Measurements from ENCODE around the gene CYP39A1. TPM values are rescaled to one million over a fixed set of nuclear protein-coding genes. Genes with fewer than 3 reads are reported as not detected.

Gene CYP39A1
- total and polyA plus RNA-seq, 2 of the 13 experiments (the other 11 are each of a cell fraction or from before 2014, with no cell fraction given): 0.13 TPM; not detected in 1

DNA sequence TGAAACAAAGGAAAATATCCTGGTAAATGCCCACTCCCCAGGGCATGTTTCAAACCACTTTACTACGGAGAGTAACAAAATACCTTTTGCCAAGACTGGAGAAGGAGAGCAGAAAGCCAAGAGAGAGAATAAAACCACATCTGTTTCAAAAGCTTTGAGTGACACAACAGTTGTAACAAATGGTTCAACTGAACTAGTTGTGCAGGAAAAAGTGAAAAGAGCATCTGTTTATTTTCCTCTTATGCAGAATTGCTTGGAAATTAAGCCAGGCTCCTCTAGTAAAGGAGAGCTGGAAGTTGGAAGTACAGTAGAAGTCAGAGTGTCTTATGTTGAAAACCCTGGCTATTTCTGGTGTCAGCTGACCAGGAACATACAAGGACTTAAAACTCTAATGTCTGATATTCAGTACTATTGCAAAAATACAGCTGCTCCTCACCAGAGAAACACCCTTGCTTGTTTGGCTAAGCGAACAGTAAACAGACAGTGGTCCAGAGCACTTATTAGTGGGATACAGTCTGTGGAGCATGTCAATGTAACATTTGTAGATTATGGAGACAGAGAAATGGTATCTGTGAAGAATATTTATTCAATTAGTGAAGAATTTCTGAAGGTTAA is 37.6 kb upstream of the CYP39A1 start:
- no peak overlapping the region for H3K9ac ChIP-seq (ENCODE audit: insufficient read depth, low read depth, low read length)
- no TSS peak for BruUV-seq (replicated peaks)
- no peaks in the 10 kb centered on the region for H3K27me3 ChIP-seq (ENCODE audit: control insufficient read depth in 1 of 2, insufficient read depth in 2 of 2, low read length in 2 of 2)
- 4% methylated on average over 2 of the region's 2 CpGs for WGBS (ENCODE audit: low lambda C conversion rate)
- DNase-seq (ENCODE audit: low spot score) (no peak), ATAC-seq (no peak), FAIRE-seq (no peak)
- H3K27ac ChIP-seq (ENCODE audit: extremely low read length, insufficient read depth, low read length): no peak overlapping the region
- intact Hi-C loops (cut with micrococcal nuclease; ENCODE audit: unreplicated experiment): no loop called here
- TF ChIP-seq HNRNPK (IDR thresholded peaks at IDR 0.05; ENCODE audit: low read depth, low read length, poor library complexity, severe bottlenecking) (no peak), NFE2 (CRISPR knock-in tag; IDR thresholded peaks at IDR 0.05) (no peak)
- POLR2A ChIA-PET: no interaction called here
- H3K79me2 ChIP-seq (ENCODE audit: insufficient read depth, low read length): no peaks in the 10 kb centered on the region
- H3K4me1 ChIP-seq (ENCODE audit: insufficient read depth, low read length): no peaks in the 10 kb centered on the region
- no peak overlapping the region for H3K4me2 ChIP-seq (ENCODE audit: low read depth, low read length)
- no peaks in the 10 kb centered on the region for H4K20me1 ChIP-seq (ENCODE audit: insufficient read depth, low read length)
- H3K4me3 ChIP-seq (replicated peaks in 1 of 3; ENCODE audit: insufficient read depth in 1 of 3, low read depth in 2 of 3, low read length in 3 of 3): no peak overlapping the region
- CTCF ChIA-PET (ENCODE audit: low intra/inter-chr PET ratio, low total read pairs): no interaction called here
- no peak overlapping the region for H2AFZ ChIP-seq (ENCODE audit: low read length)
- H3K9me3 ChIP-seq (ENCODE audit: low read length): no peaks in the 10 kb centered on the region
- H3K36me3 ChIP-seq (replicated peaks in 1 of 2; ENCODE audit: control insufficient read depth in 1 of 2, insufficient read depth in 2 of 2, low read length in 2 of 2): no peaks in the 10 kb centered on the region
- in situ Hi-C loops (cut with HindIII; ENCODE audit: extremely low pct_ligation_motif_present, low pct_unique_long_range_greater_than_20kb): no loop called here

DNA sequence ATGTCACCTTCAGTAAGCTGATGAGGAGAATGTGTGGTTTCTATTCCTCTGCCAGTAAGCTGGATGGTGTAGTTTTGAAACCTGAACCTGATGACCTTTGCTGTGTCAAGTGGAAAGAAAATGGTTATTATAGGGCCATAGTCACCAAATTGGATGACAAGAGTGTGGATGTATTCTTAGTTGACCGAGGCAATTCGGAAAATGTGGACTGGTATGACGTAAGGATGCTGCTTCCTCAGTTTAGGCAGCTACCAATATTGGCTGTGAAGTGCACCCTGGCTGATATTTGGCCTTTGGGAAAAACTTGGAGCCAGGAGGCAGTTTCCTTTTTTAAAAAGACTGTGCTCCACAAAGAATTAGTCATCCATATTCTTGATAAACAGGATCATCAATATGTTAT is 37.0 kb upstream of the CYP39A1 start:
- DNase-seq (ENCODE audit: low spot score) (no peak), ATAC-seq (no peak), FAIRE-seq (no peak)
- Histone ChIP-seq H3K9ac (ENCODE audit: insufficient read depth, low read depth, low read length) (no peak overlapping the region), H4K20me1 (ENCODE audit: insufficient read depth, low read length) (no peaks in the 10 kb centered on the region), H2AFZ (ENCODE audit: low read length) (no peak overlapping the region), H3K4me3 (replicated peaks in 1 of 3; ENCODE audit: insufficient read depth in 1 of 3, low read depth in 2 of 3, low read length in 3 of 3) (no peak overlapping the region), H3K27ac (ENCODE audit: extremely low read length, insufficient read depth, low read length) (no peak overlapping the region), H3K4me2 (ENCODE audit: low read depth, low read length) (no peak overlapping the region), H3K9me3 (ENCODE audit: low read length) (no peaks in the 10 kb centered on the region), H3K27me3 (ENCODE audit: control insufficient read depth in 1 of 2, insufficient read depth in 2 of 2, low read length in 2 of 2) (no peaks in the 10 kb centered on the region), H3K4me1 (ENCODE audit: insufficient read depth, low read length) (no peaks in the 10 kb centered on the region), H3K36me3 (replicated peaks in 1 of 2; ENCODE audit: control insufficient read depth in 1 of 2, insufficient read depth in 2 of 2, low read length in 2 of 2) (no peaks in the 10 kb centered on the region), H3K79me2 (ENCODE audit: insufficient read depth, low read length) (no peaks in the 10 kb centered on the region)
- CTCF ChIA-PET (ENCODE audit: low intra/inter-chr PET ratio, low total read pairs): no interaction called here
- in situ Hi-C loops (cut with HindIII; ENCODE audit: extremely low pct_ligation_motif_present, low pct_unique_long_range_greater_than_20kb) (no loop called here), intact Hi-C loops (cut with micrococcal nuclease; ENCODE audit: unreplicated experiment) (loop anchor here (10.0 kb wide), 1 partner anchor 95 kb away; no protein-coding TSS in a partner anchor)
- BruUV-seq (replicated peaks): no TSS peak
- WGBS (ENCODE audit: low lambda C conversion rate): 2% methylated on average over 3 of the region's 3 CpGs
- TF ChIP-seq ZNF33B (CRISPR knock-in tag; IDR thresholded peaks at IDR 0.05) (no peak), ATF7 (IDR thresholded peaks at IDR 0.05) (0 out of 2 replicates have a peak, but pooled peaks have one; percentile 39), ATF7 (CRISPR knock-in tag; IDR thresholded peaks at IDR 0.05) (no peak), CREB1 (IDR thresholded peaks at IDR 0.05) (peak; percentile 66), CREB1 (CRISPR knock-in tag; IDR thresholded peaks at IDR 0.05) (no peak)
- POLR2A ChIA-PET: no interaction called here

Measured in HepG2 (cell line).